ENCODE data around the gene PPFIA3. TPM values are rescaled to one million over a fixed set of nuclear protein-coding genes. Genes with fewer than 3 reads are reported as not detected.

Gene PPFIA3
- total RNA-seq, 1 experiment from 2014 or later: 4.9 TPM

DNA sequence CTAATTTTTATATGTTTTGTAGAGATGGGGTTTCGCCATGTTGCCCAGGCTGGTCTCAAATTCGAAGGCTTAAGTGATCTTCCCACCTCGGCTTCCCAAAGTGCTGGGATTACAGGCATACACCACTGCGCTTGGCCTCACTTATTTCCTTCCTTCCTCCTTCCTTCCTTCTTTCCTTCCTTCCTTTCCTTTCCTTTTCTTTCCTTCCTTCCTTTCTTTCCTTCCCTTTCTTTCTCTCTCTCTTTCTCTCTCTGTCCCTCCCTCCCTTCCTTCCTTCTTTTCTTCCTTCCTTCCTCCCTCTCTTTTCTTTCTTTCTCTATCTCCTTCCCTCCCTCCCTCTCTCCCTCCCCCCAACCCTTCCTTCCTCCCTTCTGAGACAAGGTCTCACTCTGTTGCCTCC lies 75.1 kb downstream of the PPFIA3 start:
- CTCF ChIA-PET: interaction anchor here (0.5 kb wide), 1 partner anchor 15 kb away, joined by 8 read pairs; no protein-coding TSS in a partner anchor
- intact Hi-C loops (cut with micrococcal nuclease; ENCODE audit: unreplicated experiment): no loop called here

DNA sequence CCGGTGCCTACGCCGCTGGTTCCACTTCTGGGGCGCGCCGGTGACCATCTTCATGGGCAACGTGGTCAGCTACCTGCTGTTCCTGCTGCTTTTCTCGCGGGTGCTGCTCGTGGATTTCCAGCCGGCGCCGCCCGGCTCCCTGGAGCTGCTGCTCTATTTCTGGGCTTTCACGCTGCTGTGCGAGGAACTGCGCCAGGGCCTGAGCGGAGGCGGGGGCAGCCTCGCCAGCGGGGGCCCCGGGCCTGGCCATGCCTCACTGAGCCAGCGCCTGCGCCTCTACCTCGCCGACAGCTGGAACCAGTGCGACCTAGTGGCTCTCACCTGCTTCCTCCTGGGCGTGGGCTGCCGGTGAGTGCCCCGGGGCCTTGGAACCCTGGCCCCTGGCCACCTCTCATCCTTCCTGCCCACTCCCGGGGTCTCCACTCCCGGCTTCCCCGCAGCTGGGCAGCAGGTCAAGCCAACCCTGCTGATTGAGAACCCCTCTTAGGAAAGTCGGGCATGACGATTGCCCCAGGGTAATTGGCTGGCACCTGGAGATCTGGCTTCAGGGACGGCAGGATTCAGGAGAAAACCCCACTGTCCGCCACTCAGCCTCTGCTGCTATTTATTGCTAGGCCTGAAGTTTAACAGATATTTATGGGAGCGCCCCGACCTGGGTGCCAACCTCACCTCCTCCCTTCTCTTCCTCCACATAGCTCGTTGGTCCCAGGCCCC lies 77.3 kb downstream of the PPFIA3 start:
- peaks cover 41% of the 10 kb centered on the region for H3K36me3 Mint-ChIP-seq (ENCODE audit: insufficient read depth, unreplicated experiment)
- no peak overlapping the region for H3K27ac Mint-ChIP-seq (ENCODE audit: unreplicated experiment)
- intact Hi-C loops (cut with micrococcal nuclease; ENCODE audit: unreplicated experiment): no loop called here
- no peaks in the 10 kb centered on the region for H3K27me3 Mint-ChIP-seq (ENCODE audit: unreplicated experiment)
- CTCF ChIA-PET: no interaction called here
- H3K9me3 Mint-ChIP-seq (ENCODE audit: low read depth, unreplicated experiment): no peaks in the 10 kb centered on the region
- TF ChIP-seq, protein P1, sequence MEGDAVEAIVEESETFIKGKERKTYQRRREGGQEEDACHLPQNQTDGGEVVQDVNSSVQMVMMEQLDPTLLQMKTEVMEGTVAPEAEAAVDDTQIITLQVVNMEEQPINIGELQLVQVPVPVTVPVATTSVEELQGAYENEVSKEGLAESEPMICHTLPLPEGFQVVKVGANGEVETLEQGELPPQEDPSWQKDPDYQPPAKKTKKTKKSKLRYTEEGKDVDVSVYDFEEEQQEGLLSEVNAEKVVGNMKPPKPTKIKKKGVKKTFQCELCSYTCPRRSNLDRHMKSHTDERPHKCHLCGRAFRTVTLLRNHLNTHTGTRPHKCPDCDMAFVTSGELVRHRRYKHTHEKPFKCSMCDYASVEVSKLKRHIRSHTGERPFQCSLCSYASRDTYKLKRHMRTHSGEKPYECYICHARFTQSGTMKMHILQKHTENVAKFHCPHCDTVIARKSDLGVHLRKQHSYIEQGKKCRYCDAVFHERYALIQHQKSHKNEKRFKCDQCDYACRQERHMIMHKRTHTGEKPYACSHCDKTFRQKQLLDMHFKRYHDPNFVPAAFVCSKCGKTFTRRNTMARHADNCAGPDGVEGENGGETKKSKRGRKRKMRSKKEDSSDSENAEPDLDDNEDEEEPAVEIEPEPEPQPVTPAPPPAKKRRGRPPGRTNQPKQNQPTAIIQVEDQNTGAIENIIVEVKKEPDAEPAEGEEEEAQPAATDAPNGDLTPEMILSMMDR (IDR thresholded peaks at IDR 0.05; ENCODE audit: unreplicated experiment): no peak
- no peak for DNase-seq
- peaks cover under 1% of the 10 kb centered on the region for H3K4me1 Mint-ChIP-seq (ENCODE audit: low read depth, unreplicated experiment)
- BruUV-seq (replicated peaks): no TSS peak
- H3K4me3 Mint-ChIP-seq (ENCODE audit: low read depth, unreplicated experiment): no peak overlapping the region

More for the DNA sequence above, 75.1 kb downstream of the PPFIA3 start:
- TF ChIP-seq, protein P1 (IDR thresholded peaks at IDR 0.05; ENCODE audit: unreplicated experiment): no peak
- no peaks in the 10 kb centered on the region for H3K27me3 Mint-ChIP-seq (ENCODE audit: unreplicated experiment)
- H3K36me3 Mint-ChIP-seq (ENCODE audit: insufficient read depth, unreplicated experiment): peaks cover 39% of the 10 kb centered on the region
- no peak for DNase-seq
- no peaks in the 10 kb centered on the region for H3K9me3 Mint-ChIP-seq (ENCODE audit: low read depth, unreplicated experiment)
- no peak overlapping the region for H3K4me3 Mint-ChIP-seq (ENCODE audit: low read depth, unreplicated experiment)
- no peak overlapping the region for H3K27ac Mint-ChIP-seq (ENCODE audit: unreplicated experiment)
- no TSS peak for BruUV-seq (replicated peaks)
- H3K4me1 Mint-ChIP-seq (ENCODE audit: low read depth, unreplicated experiment): no peaks in the 10 kb centered on the region

DNA sequence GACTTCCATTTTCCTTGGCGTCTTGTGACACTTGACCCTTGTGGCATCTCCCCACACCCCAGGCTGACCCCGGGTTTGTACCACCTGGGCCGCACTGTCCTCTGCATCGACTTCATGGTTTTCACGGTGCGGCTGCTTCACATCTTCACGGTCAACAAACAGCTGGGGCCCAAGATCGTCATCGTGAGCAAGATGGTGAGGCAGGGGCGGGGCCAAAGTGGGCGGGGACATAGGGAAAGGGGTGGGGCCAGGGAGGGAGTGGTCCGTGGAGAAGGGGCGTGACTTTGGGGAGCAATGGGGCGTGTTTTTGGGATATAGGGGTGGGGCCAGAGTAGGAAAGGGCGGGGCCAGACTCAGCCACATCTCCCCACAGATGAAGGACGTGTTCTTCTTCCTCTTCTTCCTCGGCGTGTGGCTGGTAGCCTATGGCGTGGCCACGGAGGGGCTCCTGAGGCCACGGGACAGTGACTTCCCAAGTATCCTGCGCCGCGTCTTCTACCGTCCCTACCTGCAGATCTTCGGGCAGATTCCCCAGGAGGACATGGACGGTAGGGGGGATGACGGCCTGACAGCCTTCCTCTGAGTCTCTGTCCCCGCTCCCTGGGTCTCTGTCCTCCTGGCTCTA lies 81.0 kb downstream of the PPFIA3 start:
- Mint-ChIP-seq H3K4me1 (ENCODE audit: low read depth, unreplicated experiment) (peaks cover 7% of the 10 kb centered on the region), H3K36me3 (ENCODE audit: insufficient read depth, unreplicated experiment) (peaks cover 47% of the 10 kb centered on the region), H3K4me3 (ENCODE audit: low read depth, unreplicated experiment) (no peak overlapping the region), H3K9me3 (ENCODE audit: low read depth, unreplicated experiment) (no peaks in the 10 kb centered on the region), H3K27ac (ENCODE audit: unreplicated experiment) (no peak overlapping the region), H3K27me3 (ENCODE audit: unreplicated experiment) (no peaks in the 10 kb centered on the region)
- intact Hi-C loops (cut with micrococcal nuclease; ENCODE audit: unreplicated experiment): no loop called here
- CTCF ChIA-PET: interaction anchor here (3.1 kb wide), 1 partner anchor 103 kb away, joined by 85 read pairs; no protein-coding TSS in a partner anchor
- no peak for DNase-seq
- TF ChIP-seq, protein P1 (IDR thresholded peaks at IDR 0.05; ENCODE audit: unreplicated experiment): no peak
- no TSS peak for BruUV-seq (replicated peaks)

Other genes starting within 250 kb of the PPFIA3 start
- gene PPP1R15A, start 247.1 kb upstream of the PPFIA3 start, total RNA-seq (2022): 118 TPM in 2 replicates
- not detected in 2 replicates for gene TULP2, start 220.8 kb upstream of the PPFIA3 start, total RNA-seq (2022)
- gene NUCB1, start 219.2 kb upstream of the PPFIA3 start, total RNA-seq (2022): 162 and 173 TPM in 2 replicates
- gene DHDH, start 185.8 kb upstream of the PPFIA3 start, total RNA-seq (2022): 2.1 and 5.3 TPM in 2 replicates
- 141 and 147 TPM in 2 replicates for gene BAX, start 164.7 kb upstream of the PPFIA3 start, total RNA-seq (2022)
- gene FTL, start 154.2 kb upstream of the PPFIA3 start, total RNA-seq (2022): 1,459 and 1,979 TPM in 2 replicates
- 59.6 and 64.7 TPM in 2 replicates for gene GYS1, start 126.2 kb upstream of the PPFIA3 start, total RNA-seq (2022)
- 184 and 199 TPM in 2 replicates for gene RUVBL2, start 125.7 kb upstream of the PPFIA3 start, total RNA-seq (2022)
- 1.1 TPM in 1 of 2 replicates, not detected in the other for gene LHB, start 102.5 kb upstream of the PPFIA3 start, total RNA-seq (2022)
- gene CGB3, start 95.2 kb upstream of the PPFIA3 start, total RNA-seq (2022): 1.1 TPM in 1 of 2 replicates, not detected in the other
- gene CGB2, start 87.7 kb upstream of the PPFIA3 start, total RNA-seq (2022): 0.52 TPM in 1 of 2 replicates, not detected in the other
- gene CGB1, start 82.6 kb upstream of the PPFIA3 start, total RNA-seq (2022): not detected in 2 replicates
- gene CGB5, start 75.7 kb upstream of the PPFIA3 start, total RNA-seq (2022): 2.6 and 3.3 TPM in 2 replicates
- 0.54 and 0.56 TPM in 2 replicates for gene CGB8, start 70.4 kb upstream of the PPFIA3 start, total RNA-seq (2022)
- gene CGB7, start 61.8 kb upstream of the PPFIA3 start, total RNA-seq (2022): 0.66 and 1.0 TPM in 2 replicates
- gene NTF4, start 54.7 kb upstream of the PPFIA3 start, total RNA-seq (2022): 0.69 and 0.83 TPM in 2 replicates
- not detected in 2 replicates for gene KCNA7, start 46.8 kb upstream of the PPFIA3 start, total RNA-seq (2022)
- gene SNRNP70, start 34.1 kb upstream of the PPFIA3 start, total RNA-seq (2022): 310 and 325 TPM in 2 replicates
- 7.0 and 7.5 TPM in 2 replicates for gene LIN7B, start 5.2 kb upstream of the PPFIA3 start, total RNA-seq (2022)
- gene C19orf73, start 401 bp upstream of the PPFIA3 start, total RNA-seq (2022): 1.9 and 2.0 TPM in 2 replicates
- not detected in 2 replicates for gene HRC, start 35.9 kb downstream of the PPFIA3 start, total RNA-seq (2022)
- gene TRPM4, start 38.2 kb downstream of the PPFIA3 start, total RNA-seq (2022): 70.0 and 79.9 TPM in 2 replicates
- not detected in 2 replicates for gene SLC6A16, start 205.6 kb downstream of the PPFIA3 start, total RNA-seq (2022)
- not detected in 2 replicates for gene CD37, start 215.9 kb downstream of the PPFIA3 start, total RNA-seq (2022)
- 2.4 TPM in 2 replicates for gene TEAD2, start 242.9 kb downstream of the PPFIA3 start, total RNA-seq (2022)
- gene DKKL1, start 244.3 kb downstream of the PPFIA3 start, total RNA-seq (2022): not detected in 2 replicates